GM19395 (cell line): ENCODE data around the gene TMTC2.
"Not testable (repeated sequence)": the region's sequence is repeated elsewhere in the genome, so short reads cannot be mapped to it uniquely, and the experiment has no call there.

ENCODE experiments used
- ATAC-seq: cut with Tn5 transposase; IDR thresholded peaks from one replicate; pipeline ENCODE4 v1.9.1; 2021; ENCODE audit warnings: mild to moderate bottlenecking, moderate library complexity; ENCODE audit not compliant: unreplicated experiment

Gene TMTC2

GRCh38 chr12:82835217-82835616, 148.5 kb downstream of the TMTC2 start:
- no peak for ATAC-seq

GRCh38 chr12:82838131-82838551, 151.4 kb downstream of the TMTC2 start:
- ATAC-seq = no peak

GRCh38 chr12:82838827-82839226, 152.1 kb downstream of the TMTC2 start:
- ATAC-seq = no peak

DNA sequence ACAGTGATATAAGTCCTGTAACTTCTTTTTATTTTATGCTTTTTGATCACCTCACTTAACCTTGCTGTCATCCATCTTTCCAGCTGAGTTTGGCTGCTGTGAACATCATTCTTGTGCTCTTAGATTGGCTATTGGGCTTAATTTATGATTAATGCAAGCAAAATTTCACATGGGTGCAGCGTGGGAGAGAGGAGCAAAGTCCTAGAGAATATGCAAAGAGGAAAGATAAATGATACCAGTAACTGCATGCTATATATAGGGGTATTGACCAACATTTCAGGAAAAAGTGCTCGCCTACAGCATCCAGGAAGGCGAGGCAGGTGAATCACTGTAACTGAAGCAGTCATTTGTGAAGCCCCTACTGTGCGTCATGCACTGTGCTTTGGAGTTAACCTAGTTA, 153.1 kb downstream of the TMTC2 start:
- ATAC-seq = no peak

- ATAC-seq = no peak
Observed at GRCh38 chr12:82841487-82841904, 154.8 kb downstream of the TMTC2 start.

DNA sequence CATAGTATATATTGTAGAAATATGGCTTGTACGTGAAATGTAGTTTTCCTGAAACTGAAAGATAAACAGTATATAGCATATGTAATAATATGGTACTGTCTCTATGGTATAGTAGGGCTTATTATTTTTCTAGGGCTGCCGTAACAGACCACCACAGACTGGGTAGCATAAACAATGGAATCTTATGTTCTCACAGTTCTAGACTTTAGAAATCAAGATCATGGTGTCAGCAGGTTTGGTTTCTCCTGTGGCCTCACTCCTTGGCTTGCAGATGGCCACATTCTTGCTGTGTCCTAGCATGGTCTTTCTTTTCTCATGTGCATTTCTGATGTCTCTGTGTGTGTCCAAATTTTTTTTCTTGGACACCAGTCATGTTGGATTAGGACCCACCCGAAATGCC, 155.8 kb downstream of the TMTC2 start:
- no peak for ATAC-seq

- ATAC-seq = not testable (repeated sequence)
Observed at GRCh38 chr12:82845076-82845475, 158.4 kb downstream of the TMTC2 start.

DNA sequence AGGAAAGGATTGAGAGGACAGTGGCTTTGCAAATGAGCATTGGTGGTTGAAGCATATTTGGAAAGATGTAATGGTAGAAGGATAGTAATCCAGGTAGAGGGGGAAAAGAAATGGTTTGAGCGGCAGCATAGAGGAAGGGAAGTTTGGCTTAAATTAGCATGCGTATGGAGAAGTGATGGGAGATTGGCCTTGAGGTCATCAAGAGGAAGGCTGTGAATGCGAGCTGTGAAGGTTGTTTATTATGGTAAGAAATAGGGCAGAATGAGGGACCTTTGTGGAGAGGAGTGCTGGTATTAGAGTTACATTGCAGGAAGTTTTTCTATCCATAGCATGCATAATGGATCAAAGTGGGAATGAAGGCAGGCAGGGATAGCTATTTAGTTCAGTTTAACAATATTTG, 162.1 kb downstream of the TMTC2 start:
- ATAC-seq = no peak

- peak; percentile 43 for ATAC-seq
Observed at GRCh38 chr12:82852529-82852928, 165.8 kb downstream of the TMTC2 start.

GRCh38 chr12:82855872-82856271, 169.2 kb downstream of the TMTC2 start:
- peak; percentile 77 for ATAC-seq

DNA sequence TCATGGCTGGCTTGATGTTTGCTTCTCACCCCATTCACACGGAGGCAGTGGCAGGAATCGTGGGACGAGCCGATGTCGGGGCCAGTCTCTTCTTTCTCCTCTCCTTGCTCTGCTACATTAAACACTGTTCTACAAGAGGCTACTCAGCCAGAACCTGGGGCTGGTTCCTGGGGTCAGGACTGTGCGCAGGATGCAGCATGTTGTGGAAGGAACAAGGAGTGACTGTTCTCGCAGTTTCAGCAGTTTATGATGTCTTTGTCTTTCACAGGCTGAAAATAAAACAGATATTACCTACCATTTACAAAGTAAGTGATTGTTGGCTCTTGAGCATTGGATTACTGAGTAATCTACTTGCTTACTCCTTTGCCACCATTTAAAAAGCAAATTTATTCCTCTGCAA, 170.6 kb downstream of the TMTC2 start:
- ATAC-seq = no peak

GRCh38 chr12:82857911-82858533, 171.3 kb downstream of the TMTC2 start:
- no peak for ATAC-seq

GRCh38 chr12:82858534-82858917, 171.8 kb downstream of the TMTC2 start:
- no peak for ATAC-seq

GRCh38 chr12:82862069-82862841, 175.5 kb downstream of the TMTC2 start:
- ATAC-seq = no peak

DNA sequence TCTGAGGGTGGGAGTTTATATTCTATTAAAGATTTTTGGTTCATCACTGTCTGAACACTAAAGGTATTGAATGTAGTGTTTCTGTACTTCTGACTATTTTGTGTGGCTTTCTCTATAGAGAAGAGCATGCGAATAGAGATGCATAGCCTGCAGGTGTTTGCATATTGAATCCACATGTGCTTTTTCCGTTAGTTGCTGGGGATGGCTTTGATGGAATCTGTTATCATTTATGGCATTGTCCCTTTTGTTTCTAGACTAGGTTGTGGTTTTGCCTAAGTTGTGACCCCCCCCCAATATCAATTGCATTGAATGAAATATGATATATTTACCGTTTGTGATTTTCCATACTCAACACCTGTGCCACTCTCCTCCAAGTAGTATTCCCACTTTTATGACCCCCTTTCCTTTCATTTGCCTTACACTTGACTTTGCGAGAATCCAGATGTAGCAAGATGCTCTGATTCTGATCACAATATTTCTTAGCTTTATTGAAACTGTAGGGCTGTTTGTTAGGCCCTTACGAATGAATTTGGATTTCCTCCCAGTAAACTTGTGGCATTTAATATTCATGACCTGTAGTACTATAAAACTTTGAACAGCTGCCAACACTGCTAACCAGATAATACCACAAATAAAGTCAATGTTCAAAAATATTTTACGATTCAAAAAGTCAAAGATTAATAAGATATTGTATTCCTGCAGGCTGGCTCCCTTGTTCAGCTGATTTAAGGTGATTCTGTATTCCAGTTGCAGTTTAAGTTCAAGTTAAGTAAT, 176.4 kb downstream of the TMTC2 start:
- ATAC-seq = no peak

- no peak for ATAC-seq
Observed at GRCh38 chr12:82866227-82866775, 179.6 kb downstream of the TMTC2 start.

GRCh38 chr12:82866946-82867345, 180.2 kb downstream of the TMTC2 start:
- no peak for ATAC-seq

GRCh38 chr12:82867762-82868500, 181.2 kb downstream of the TMTC2 start:
- ATAC-seq = no peak

GRCh38 chr12:82870771-82871377, 184.2 kb downstream of the TMTC2 start:
- ATAC-seq = peak; percentile 84

- ATAC-seq = no peak
Observed at GRCh38 chr12:82872088-82872487, 185.4 kb downstream of the TMTC2 start.
